HL-60 (cell line): ENCODE data around the gene SESN2.

ENCODE experiments used
- POLR2AphosphoS5 ChIP-seq: IDR thresholded peaks from 2 replicates; pipeline ENCODE4 v1.6.1; 2012; ENCODE audit warnings: low read depth
- SPI1 ChIP-seq: IDR thresholded peaks from 2 replicates; pipeline ENCODE4 v1.6.1; 2012; ENCODE audit warnings: low read depth, mild to moderate bottlenecking, borderline replicate concordance
- TF ChIP-seq, protein P1 (sequence below): IDR thresholded peaks from one replicate; pipeline ENCODE4 v1.5.1; 2011; ENCODE audit warnings: low read length, control low read depth, inconsistent platforms; ENCODE audit not compliant: insufficient read depth

DNA sequence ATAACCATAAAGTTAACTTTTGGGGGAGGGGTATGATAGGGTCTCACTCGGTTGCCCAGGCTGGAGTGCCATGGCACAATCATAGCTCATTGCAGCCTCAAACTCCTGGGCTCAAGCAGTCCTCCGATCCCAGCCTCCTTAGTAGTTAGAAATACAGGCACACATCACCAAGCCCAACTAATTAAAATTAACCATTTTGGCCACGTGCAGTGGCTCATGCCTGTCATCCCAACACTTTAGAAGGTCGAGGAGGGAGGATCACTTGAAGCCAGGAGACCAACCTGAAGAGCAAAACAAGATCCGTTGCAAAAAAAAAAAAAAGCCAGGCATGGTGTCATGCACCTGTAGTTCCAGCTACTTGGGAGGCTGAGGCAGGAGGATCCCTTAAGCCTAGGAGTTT lies 42.9 kb downstream of the SESN2 start:
- TF ChIP-seq, protein P1, sequence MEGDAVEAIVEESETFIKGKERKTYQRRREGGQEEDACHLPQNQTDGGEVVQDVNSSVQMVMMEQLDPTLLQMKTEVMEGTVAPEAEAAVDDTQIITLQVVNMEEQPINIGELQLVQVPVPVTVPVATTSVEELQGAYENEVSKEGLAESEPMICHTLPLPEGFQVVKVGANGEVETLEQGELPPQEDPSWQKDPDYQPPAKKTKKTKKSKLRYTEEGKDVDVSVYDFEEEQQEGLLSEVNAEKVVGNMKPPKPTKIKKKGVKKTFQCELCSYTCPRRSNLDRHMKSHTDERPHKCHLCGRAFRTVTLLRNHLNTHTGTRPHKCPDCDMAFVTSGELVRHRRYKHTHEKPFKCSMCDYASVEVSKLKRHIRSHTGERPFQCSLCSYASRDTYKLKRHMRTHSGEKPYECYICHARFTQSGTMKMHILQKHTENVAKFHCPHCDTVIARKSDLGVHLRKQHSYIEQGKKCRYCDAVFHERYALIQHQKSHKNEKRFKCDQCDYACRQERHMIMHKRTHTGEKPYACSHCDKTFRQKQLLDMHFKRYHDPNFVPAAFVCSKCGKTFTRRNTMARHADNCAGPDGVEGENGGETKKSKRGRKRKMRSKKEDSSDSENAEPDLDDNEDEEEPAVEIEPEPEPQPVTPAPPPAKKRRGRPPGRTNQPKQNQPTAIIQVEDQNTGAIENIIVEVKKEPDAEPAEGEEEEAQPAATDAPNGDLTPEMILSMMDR = no peak
- TF ChIP-seq POLR2AphosphoS5 = no peak
- TF ChIP-seq SPI1 = no peak
